HG03025 (cell line): ENCODE data around the gene ABHD15.

ENCODE experiments used
- ATAC-seq: cut with Tn5 transposase; IDR thresholded peaks from one replicate; pipeline ENCODE4 v1.9.1; 2021; ENCODE audit warnings: mild to moderate bottlenecking, moderate library complexity; ENCODE audit not compliant: unreplicated experiment, low FRiP score

The ABHD15 gene

GRCh38 chr17:29583324-29584248 is 16.7 kb upstream of the ABHD15 start:
- ATAC-seq, result no peak

GRCh38 chr17:29582772-29583171 is 15.9 kb upstream of the ABHD15 start:
- no peak for ATAC-seq

GRCh38 chr17:29582254-29582765 is 15.5 kb upstream of the ABHD15 start:
- ATAC-seq, result no peak

GRCh38 chr17:29581583-29582253 is 14.9 kb upstream of the ABHD15 start:
- ATAC-seq, result no peak

- no peak for ATAC-seq
Measured at GRCh38 chr17:29579866-29580771, 13.3 kb upstream of the ABHD15 start.

GRCh38 chr17:29578626-29579485 is 12.0 kb upstream of the ABHD15 start:
- ATAC-seq, result no peak

GRCh38 chr17:29577385-29578211 is 10.8 kb upstream of the ABHD15 start:
- no peak for ATAC-seq

GRCh38 chr17:29577001-29577370 is 10.1 kb upstream of the ABHD15 start:
- ATAC-seq, result no peak

- ATAC-seq, result no peak
Measured at GRCh38 chr17:29576214-29577000, 9.6 kb upstream of the ABHD15 start.

- no peak for ATAC-seq
Measured at GRCh38 chr17:29575511-29576213, 8.8 kb upstream of the ABHD15 start.

GRCh38 chr17:29574732-29575510 is 8.1 kb upstream of the ABHD15 start:
- no peak for ATAC-seq

GRCh38 chr17:29573871-29574731 is 7.3 kb upstream of the ABHD15 start:
- ATAC-seq, result no peak

- no peak for ATAC-seq
Measured at GRCh38 chr17:29573558-29573869, 6.7 kb upstream of the ABHD15 start.

- no peak for ATAC-seq
Measured at GRCh38 chr17:29572691-29573557, 6.1 kb upstream of the ABHD15 start.
